ENCODE results near the gene JCHAIN. TPM values are rescaled to one million over a fixed set of nuclear protein-coding genes. Genes with fewer than 3 reads are reported as not detected.

Gene JCHAIN
- total and polyA plus RNA-seq, 2 of the 8 experiments (the other 6 are each of a cell fraction or from before 2014, with no cell fraction given): not detected

DNA sequence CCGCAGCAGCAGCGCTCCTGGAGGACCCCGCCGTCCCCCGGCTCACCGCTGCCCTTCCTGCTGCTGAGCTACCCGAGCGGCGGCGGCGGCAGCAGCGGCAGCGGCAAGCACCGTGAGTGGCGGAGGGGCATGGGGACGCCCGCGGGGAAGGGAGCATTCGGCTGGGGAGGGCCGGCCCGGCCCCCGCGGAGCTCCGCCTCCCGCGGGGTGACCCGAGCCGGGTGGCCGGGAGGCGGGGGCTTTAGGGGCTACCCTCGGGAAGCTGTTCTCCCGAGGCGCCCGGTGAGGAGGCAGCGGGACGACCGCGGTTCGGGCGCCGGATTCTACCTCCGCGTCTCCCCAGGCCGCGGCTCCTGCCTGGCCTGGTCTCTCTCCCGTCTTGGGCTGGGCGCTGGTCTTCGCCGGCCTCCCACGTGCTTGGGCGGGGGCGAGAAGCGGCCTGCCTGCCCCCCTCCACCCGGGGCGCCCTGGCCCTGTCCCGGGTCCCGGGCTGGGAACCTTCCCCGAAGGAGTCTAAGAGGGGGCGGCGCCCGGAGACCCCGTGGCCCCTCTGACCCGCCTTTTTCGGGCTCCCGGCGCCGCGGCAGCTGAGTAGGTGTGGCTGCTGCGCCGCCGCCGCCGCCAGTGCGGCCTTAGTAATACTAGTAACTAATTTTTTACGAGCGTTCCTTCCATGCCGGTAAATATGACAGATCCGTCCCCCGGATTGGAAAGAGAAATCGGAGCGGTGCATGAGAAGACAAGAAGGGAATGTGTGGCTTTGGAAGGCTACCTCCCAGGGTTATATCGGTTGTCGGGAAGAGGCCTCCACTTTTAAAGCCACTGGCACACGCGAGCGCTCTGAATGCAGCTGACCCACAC, 39.1 kb upstream of the JCHAIN start (continued):
- TF ChIP-seq RAD21 (IDR thresholded peaks at IDR 0.05 in 1 of 2, conservative IDR thresholded peaks at IDR 0.05 in 1 of 2; ENCODE audit: low read depth in 2 of 2, low read length in 2 of 2): 0 out of 4 replicates have a peak, but pooled peaks of 1 of the 2 experiments have one; percentile 6
- no peak for TF ChIP-seq POLR2AphosphoS5 (IDR thresholded peaks at IDR 0.05; ENCODE audit: low read depth, low read length)
- TF ChIP-seq PHF8 (conservative IDR thresholded peaks at IDR 0.05; ENCODE audit: low read depth, low read length): peak; percentile 69
- no peak for TF ChIP-seq HDAC6 (IDR thresholded peaks at IDR 0.05; ENCODE audit: low read depth, low read length)
- no peak for TF ChIP-seq JUN (IDR thresholded peaks at IDR 0.05; ENCODE audit: low read depth, low read length)
- TF ChIP-seq BRCA1 (IDR thresholded peaks at IDR 0.05; ENCODE audit: low read depth, low read length): no peak
- TF ChIP-seq CHD2 (IDR thresholded peaks at IDR 0.05; ENCODE audit: low read length): peak; percentile 26; the same call in 1 of the 2 replicates
- peak; percentile 90 for TF ChIP-seq KDM4A (IDR thresholded peaks at IDR 0.05; ENCODE audit: low read depth, low read length, severe bottlenecking)

Data from H1 (cell line).